ENCODE data around the gene SCARF2. TPM values are rescaled to one million over a fixed set of nuclear protein-coding genes. Genes with fewer than 3 reads are reported as not detected.

Gene SCARF2
- total and polyA plus RNA-seq, 2 of the 13 experiments (the other 11 are each of a cell fraction or from before 2014, with no cell fraction given) = 3.3 to 6.2 TPM

DNA sequence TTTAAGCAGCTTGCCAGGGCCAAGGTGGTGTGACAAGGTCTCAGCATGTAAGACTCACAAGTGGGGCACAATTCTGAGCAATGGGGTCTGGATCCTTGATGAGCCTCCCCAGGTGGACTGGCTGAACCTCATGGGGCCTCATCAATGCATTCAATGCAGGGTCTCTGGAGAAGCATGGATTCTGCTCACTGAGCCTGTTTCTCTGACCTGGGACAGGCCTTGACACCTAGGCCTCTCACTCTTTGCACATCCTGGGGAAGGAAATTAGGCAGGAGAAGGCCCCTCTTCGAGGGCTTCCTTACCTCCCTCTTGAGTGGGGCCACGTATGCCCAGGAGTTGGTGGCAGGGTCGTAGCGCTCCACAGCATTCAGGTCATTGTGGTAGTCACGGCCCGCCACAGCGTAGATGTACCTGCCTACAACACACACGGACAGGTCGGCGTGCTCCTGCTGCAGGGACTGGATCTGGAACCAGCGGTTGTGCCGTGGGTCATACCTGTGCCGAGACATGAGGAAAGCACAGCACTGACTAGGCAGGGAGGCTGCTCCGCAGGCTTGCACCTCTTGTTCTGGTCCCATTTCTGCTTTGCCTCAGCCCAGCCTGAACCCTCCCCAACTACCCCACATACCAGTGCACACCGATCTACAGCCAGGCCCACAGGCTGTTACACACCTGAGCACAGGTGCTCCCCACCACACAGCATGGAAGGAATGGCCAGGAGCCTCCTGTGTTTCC is 20.0 kb upstream of the SCARF2 start:
- Histone ChIP-seq H3K4me3 (replicated peaks in 1 of 3; ENCODE audit: insufficient read depth in 1 of 3, low read depth in 2 of 3, low read length in 3 of 3) (no peak overlapping the region), H3K9me3 (ENCODE audit: low read length) (no peaks in the 10 kb centered on the region), H3K4me2 (ENCODE audit: low read depth, low read length) (no peak overlapping the region), H2AFZ (ENCODE audit: low read length) (no peak overlapping the region), H4K20me1 (ENCODE audit: insufficient read depth, low read length) (no peaks in the 10 kb centered on the region), H3K79me2 (ENCODE audit: insufficient read depth, low read length) (no peaks in the 10 kb centered on the region), H3K36me3 (replicated peaks in 1 of 2; ENCODE audit: control insufficient read depth in 1 of 2, insufficient read depth in 2 of 2, low read length in 2 of 2) (peaks cover 0 to 7% of the 10 kb centered on the region in 2 experiments; a peak in 1 of 5 replicates), H3K27ac (ENCODE audit: extremely low read length, insufficient read depth, low read length) (no peak overlapping the region), H3K4me1 (ENCODE audit: insufficient read depth, low read length) (no peaks in the 10 kb centered on the region), H3K9ac (ENCODE audit: insufficient read depth, low read depth, low read length) (no peak overlapping the region), H3K27me3 (ENCODE audit: control insufficient read depth in 1 of 2, insufficient read depth in 2 of 2, low read length in 2 of 2) (no peaks in the 10 kb centered on the region)
- no TSS peak for BruUV-seq (replicated peaks)
- intact Hi-C loops (cut with micrococcal nuclease; ENCODE audit: unreplicated experiment) (no loop called here), in situ Hi-C loops (cut with HindIII; ENCODE audit: extremely low pct_ligation_motif_present, low pct_unique_long_range_greater_than_20kb) (loop anchor here (5.0 kb wide), 1 partner anchor 35 kb away; no protein-coding TSS in a partner anchor)
- ChIA-PET CTCF (ENCODE audit: low intra/inter-chr PET ratio, low total read pairs) (interaction anchor here (3.3 kb wide), 1 partner anchor 40 kb away, joined by 66 read pairs; no protein-coding TSS in a partner anchor), POLR2A (no interaction called here)
- ATAC-seq = no peak
- no peak for DNase-seq (ENCODE audit: low spot score)
- FAIRE-seq = no peak
- WGBS (ENCODE audit: low lambda C conversion rate) = 96% methylated on average over 9 of the region's 15 CpGs
- TF ChIP-seq, protein P1, sequence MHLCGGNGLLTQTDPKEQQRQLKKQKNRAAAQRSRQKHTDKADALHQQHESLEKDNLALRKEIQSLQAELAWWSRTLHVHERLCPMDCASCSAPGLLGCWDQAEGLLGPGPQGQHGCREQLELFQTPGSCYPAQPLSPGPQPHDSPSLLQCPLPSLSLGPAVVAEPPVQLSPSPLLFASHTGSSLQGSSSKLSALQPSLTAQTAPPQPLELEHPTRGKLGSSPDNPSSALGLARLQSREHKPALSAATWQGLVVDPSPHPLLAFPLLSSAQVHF (CRISPR knock-in tag; IDR thresholded peaks at IDR 0.05) = no peak
- TF ChIP-seq, protein P2, sequence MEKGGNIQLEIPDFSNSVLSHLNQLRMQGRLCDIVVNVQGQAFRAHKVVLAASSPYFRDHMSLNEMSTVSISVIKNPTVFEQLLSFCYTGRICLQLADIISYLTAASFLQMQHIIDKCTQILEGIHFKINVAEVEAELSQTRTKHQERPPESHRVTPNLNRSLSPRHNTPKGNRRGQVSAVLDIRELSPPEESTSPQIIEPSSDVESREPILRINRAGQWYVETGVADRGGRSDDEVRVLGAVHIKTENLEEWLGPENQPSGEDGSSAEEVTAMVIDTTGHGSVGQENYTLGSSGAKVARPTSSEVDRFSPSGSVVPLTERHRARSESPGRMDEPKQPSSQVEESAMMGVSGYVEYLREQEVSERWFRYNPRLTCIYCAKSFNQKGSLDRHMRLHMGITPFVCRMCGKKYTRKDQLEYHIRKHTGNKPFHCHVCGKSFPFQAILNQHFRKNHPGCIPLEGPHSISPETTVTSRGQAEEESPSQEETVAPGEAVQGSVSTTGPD (CRISPR knock-in tag; IDR thresholded peaks at IDR 0.05) = no peak
- TF ChIP-seq NFKB2 (CRISPR knock-in tag; IDR thresholded peaks at IDR 0.05; ENCODE audit: borderline replicate concordance) = no peak
- TF ChIP-seq HMGA1 (CRISPR knock-in tag; conservative IDR thresholded peaks at IDR 0.05) = no peak
- TF ChIP-seq ZNF773 (CRISPR knock-in tag; IDR thresholded peaks at IDR 0.05; ENCODE audit: borderline replicate concordance) = no peak
- no peak for TF ChIP-seq FOXO1 (CRISPR knock-in tag; IDR thresholded peaks at IDR 0.05)
- TF ChIP-seq PCBP1 (IDR thresholded peaks at IDR 0.05; ENCODE audit: borderline replicate concordance, low read depth, low read length) = no peak
- no peak for TF ChIP-seq ZNF720 (CRISPR knock-in tag; IDR thresholded peaks at IDR 0.05)
- TF ChIP-seq, protein P3, sequence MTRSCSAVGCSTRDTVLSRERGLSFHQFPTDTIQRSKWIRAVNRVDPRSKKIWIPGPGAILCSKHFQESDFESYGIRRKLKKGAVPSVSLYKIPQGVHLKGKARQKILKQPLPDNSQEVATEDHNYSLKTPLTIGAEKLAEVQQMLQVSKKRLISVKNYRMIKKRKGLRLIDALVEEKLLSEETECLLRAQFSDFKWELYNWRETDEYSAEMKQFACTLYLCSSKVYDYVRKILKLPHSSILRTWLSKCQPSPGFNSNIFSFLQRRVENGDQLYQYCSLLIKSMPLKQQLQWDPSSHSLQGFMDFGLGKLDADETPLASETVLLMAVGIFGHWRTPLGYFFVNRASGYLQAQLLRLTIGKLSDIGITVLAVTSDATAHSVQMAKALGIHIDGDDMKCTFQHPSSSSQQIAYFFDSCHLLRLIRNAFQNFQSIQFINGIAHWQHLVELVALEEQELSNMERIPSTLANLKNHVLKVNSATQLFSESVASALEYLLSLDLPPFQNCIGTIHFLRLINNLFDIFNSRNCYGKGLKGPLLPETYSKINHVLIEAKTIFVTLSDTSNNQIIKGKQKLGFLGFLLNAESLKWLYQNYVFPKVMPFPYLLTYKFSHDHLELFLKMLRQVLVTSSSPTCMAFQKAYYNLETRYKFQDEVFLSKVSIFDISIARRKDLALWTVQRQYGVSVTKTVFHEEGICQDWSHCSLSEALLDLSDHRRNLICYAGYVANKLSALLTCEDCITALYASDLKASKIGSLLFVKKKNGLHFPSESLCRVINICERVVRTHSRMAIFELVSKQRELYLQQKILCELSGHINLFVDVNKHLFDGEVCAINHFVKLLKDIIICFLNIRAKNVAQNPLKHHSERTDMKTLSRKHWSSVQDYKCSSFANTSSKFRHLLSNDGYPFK (CRISPR knock-in tag; IDR thresholded peaks at IDR 0.05; ENCODE audit: borderline replicate concordance) = no peak
- no peak for TF ChIP-seq GABPB1 (CRISPR knock-in tag; IDR thresholded peaks at IDR 0.05)
- TF ChIP-seq ZNF674 (CRISPR knock-in tag; IDR thresholded peaks at IDR 0.05; ENCODE audit: low read depth) = no peak
- TF ChIP-seq, protein P4, sequence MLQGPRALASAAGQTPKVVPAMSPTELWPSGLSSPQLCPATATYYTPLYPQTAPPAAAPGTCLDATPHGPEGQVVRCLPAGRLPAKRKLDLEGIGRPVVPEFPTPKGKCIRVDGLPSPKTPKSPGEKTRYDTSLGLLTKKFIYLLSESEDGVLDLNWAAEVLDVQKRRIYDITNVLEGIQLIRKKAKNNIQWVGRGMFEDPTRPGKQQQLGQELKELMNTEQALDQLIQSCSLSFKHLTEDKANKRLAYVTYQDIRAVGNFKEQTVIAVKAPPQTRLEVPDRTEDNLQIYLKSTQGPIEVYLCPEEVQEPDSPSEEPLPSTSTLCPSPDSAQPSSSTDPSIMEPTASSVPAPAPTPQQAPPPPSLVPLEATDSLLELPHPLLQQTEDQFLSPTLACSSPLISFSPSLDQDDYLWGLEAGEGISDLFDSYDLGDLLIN (CRISPR knock-in tag; IDR thresholded peaks at IDR 0.05; ENCODE audit: borderline replicate concordance) = no peak
- no peak for TF ChIP-seq IRF2 (CRISPR knock-in tag; IDR thresholded peaks at IDR 0.05)
- TF ChIP-seq, protein P5, sequence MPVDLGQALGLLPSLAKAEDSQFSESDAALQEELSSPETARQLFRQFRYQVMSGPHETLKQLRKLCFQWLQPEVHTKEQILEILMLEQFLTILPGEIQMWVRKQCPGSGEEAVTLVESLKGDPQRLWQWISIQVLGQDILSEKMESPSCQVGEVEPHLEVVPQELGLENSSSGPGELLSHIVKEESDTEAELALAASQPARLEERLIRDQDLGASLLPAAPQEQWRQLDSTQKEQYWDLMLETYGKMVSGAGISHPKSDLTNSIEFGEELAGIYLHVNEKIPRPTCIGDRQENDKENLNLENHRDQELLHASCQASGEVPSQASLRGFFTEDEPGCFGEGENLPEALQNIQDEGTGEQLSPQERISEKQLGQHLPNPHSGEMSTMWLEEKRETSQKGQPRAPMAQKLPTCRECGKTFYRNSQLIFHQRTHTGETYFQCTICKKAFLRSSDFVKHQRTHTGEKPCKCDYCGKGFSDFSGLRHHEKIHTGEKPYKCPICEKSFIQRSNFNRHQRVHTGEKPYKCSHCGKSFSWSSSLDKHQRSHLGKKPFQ (CRISPR knock-in tag; IDR thresholded peaks at IDR 0.05; ENCODE audit: insufficient replicate concordance) = no peak
- TF ChIP-seq, protein P6, sequence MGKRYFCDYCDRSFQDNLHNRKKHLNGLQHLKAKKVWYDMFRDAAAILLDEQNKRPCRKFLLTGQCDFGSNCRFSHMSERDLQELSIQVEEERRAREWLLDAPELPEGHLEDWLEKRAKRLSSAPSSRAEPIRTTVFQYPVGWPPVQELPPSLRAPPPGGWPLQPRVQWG (CRISPR knock-in tag; IDR thresholded peaks at IDR 0.05; ENCODE audit: borderline replicate concordance, low read depth) = no peak

Data from HepG2 (cell line).